Measurements from ENCODE around the gene AMT.

The AMT gene

GRCh38 chr3:49460956-49461355 lies 38.7 kb upstream of the AMT start:
- Histone ChIP-seq H3K9me3 (ENCODE audit: control insufficient read depth, insufficient read depth, low read length) (no peaks in the 10 kb centered on the region), H3K36me3 (ENCODE audit: control insufficient read depth, insufficient read depth, low read length) (no peaks in the 10 kb centered on the region), H3K27me3 (ENCODE audit: control insufficient read depth, insufficient read depth, low read length) (no peaks in the 10 kb centered on the region), H3K4me1 (ENCODE audit: control insufficient read depth, insufficient read depth, low read length) (peaks cover 20% of the 10 kb centered on the region), H3K27ac (ENCODE audit: low read length) (no peak overlapping the region), H3K4me3 (ENCODE audit: low read length) (no peak overlapping the region)
- WGBS (ENCODE audit: insufficient coverage, insufficient read length) = no CpG with 5 or more reads among the region's 4 CpGs
- no peak for DNase-seq (ENCODE audit: low read depth, low spot score)

DNA sequence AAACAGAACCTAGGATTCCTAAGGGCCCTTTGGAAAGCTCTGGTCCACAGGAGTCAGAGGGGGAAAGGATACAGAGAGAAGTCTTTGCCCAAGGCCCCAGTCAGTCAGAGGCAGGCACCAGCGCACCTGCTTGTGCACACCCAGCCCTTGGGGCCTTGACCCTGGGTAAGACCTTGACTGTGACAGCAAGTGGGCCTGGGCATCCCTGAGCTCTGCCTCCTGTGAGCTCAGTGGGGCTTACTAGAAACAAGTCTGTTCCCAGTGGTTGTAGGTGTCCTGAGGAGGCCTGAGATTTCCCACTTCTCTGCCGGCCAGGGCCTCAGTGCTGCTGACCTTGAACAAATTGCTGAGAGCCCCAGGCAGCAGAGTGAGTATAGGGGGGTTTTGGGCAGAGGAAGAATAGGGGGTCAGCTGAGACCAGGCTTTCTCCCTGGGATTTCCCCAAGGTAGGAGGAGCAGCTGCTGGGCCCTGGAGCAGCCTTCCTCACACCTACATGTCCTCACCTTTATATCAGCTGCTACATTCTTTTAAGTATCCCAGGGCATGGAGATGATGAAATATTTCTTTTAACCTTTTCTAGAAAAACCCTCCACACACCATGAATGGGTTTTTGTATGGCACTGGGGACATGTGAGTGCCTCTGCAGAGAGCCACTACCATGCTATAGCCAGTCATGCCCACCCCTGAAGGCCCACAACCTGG lies 38.1 kb upstream of the AMT start:
- no peak for DNase-seq (ENCODE audit: low read depth, low spot score)
- H3K4me3 ChIP-seq (ENCODE audit: low read length) = no peak overlapping the region
- no peaks in the 10 kb centered on the region for H3K27me3 ChIP-seq (ENCODE audit: control insufficient read depth, insufficient read depth, low read length)
- H3K9me3 ChIP-seq (ENCODE audit: control insufficient read depth, insufficient read depth, low read length) = no peaks in the 10 kb centered on the region
- peaks cover 20% of the 10 kb centered on the region for H3K4me1 ChIP-seq (ENCODE audit: control insufficient read depth, insufficient read depth, low read length)
- WGBS (ENCODE audit: insufficient coverage, insufficient read length) = no CpG with 5 or more reads among the region's 2 CpGs
- no peak overlapping the region for H3K27ac ChIP-seq (ENCODE audit: low read length)
- no peaks in the 10 kb centered on the region for H3K36me3 ChIP-seq (ENCODE audit: control insufficient read depth, insufficient read depth, low read length)

DNA sequence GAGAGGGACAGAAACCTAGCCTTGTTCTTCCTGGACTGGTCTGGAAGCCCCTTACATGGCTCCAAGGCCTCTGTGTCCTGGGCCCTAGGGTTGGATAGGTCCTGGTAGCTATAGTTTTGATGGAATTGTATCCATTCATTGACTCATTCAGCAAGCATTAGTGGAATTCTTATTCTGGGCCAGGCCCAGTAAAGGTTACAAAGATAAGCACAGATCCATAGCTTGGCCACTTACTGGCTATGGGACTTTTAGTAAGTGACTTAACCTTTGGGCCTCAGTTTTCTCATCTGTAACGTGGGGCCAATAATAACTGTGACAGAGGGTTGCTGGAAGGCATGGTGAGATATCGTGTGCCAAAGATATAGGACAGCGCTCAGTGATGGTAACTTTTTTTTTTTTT lies 34.2 kb upstream of the AMT start:
- no peak overlapping the region for H3K27ac ChIP-seq (ENCODE audit: low read length)
- DNase-seq (ENCODE audit: low read depth, low spot score) = no peak
- H3K27me3 ChIP-seq (ENCODE audit: control insufficient read depth, insufficient read depth, low read length) = no peaks in the 10 kb centered on the region
- H3K4me3 ChIP-seq (ENCODE audit: low read length) = no peak overlapping the region
- WGBS (ENCODE audit: insufficient coverage, insufficient read length) = no CpG with 5 or more reads among the region's 3 CpGs
- peaks cover 23% of the 10 kb centered on the region for H3K4me1 ChIP-seq (ENCODE audit: control insufficient read depth, insufficient read depth, low read length)
- no peaks in the 10 kb centered on the region for H3K9me3 ChIP-seq (ENCODE audit: control insufficient read depth, insufficient read depth, low read length)
- no peaks in the 10 kb centered on the region for H3K36me3 ChIP-seq (ENCODE audit: control insufficient read depth, insufficient read depth, low read length)

- Histone ChIP-seq H3K27me3 (ENCODE audit: control insufficient read depth, insufficient read depth, low read length) (no peaks in the 10 kb centered on the region), H3K4me3 (ENCODE audit: low read length) (no peak overlapping the region), H3K36me3 (ENCODE audit: control insufficient read depth, insufficient read depth, low read length) (no peaks in the 10 kb centered on the region), H3K9me3 (ENCODE audit: control insufficient read depth, insufficient read depth, low read length) (no peaks in the 10 kb centered on the region), H3K27ac (ENCODE audit: low read length) (no peak overlapping the region), H3K4me1 (ENCODE audit: control insufficient read depth, insufficient read depth, low read length) (peaks cover 16% of the 10 kb centered on the region)
- DNase-seq (ENCODE audit: low read depth, low spot score) = no peak
- no CpG with 5 or more reads among the region's 3 CpGs for WGBS (ENCODE audit: insufficient coverage, insufficient read length)
Measured at GRCh38 chr3:49454898-49455681, 32.8 kb upstream of the AMT start.

DNA sequence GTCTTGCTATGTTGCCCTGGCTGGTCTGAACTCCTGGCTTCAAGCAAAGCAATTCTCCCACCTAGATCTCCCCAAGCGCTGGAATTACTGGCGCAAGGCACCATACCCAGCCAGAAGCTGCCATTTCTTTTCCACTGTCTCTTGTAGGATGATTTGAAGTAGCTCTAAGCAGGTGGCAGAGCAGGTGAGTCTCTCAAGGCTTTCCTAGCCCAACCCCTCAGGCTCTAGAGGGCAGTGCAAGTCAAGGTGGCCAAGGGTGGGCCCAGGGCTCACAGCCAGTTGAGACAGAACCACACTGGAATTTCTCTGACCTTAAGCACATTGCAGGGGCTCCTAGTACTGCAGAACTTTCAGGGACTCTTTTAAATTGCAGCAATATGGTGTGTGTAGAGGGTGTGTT lies 32.2 kb upstream of the AMT start:
- H3K4me3 ChIP-seq (ENCODE audit: low read length) = no peak overlapping the region
- H3K4me1 ChIP-seq (ENCODE audit: control insufficient read depth, insufficient read depth, low read length) = peaks cover 13% of the 10 kb centered on the region
- WGBS (ENCODE audit: insufficient coverage, insufficient read length) = no CpG with 5 or more reads among the region's 2 CpGs
- no peaks in the 10 kb centered on the region for H3K9me3 ChIP-seq (ENCODE audit: control insufficient read depth, insufficient read depth, low read length)
- H3K27ac ChIP-seq (ENCODE audit: low read length) = no peak overlapping the region
- H3K36me3 ChIP-seq (ENCODE audit: control insufficient read depth, insufficient read depth, low read length) = no peaks in the 10 kb centered on the region
- H3K27me3 ChIP-seq (ENCODE audit: control insufficient read depth, insufficient read depth, low read length) = no peaks in the 10 kb centered on the region
- no peak for DNase-seq (ENCODE audit: low read depth, low spot score)

DNA sequence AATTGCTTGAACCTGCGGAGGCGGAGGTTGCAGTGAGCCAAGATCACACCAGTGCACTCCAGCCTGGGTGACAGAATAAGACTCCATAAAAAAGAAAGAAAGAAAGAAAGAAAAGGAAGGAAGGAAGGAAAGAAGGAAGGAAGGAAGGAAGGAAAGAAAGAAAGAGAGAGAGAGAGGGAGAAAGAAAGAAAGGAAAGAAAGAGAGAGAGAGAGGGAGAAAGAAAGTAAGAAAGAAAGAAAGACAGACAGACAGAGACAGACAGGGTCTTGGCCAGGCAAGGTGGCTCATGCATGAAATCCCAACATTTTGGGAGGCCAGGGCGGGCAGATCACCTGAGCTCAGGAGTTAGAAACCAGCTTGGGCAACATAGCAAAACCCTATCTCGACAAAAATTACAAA lies 31.3 kb upstream of the AMT start:
- no peaks in the 10 kb centered on the region for H3K9me3 ChIP-seq (ENCODE audit: control insufficient read depth, insufficient read depth, low read length)
- H3K4me3 ChIP-seq (ENCODE audit: low read length) = no peak overlapping the region
- WGBS (ENCODE audit: insufficient coverage, insufficient read length) = no CpG with 5 or more reads among the region's 4 CpGs
- H3K27me3 ChIP-seq (ENCODE audit: control insufficient read depth, insufficient read depth, low read length) = no peaks in the 10 kb centered on the region
- no peak overlapping the region for H3K27ac ChIP-seq (ENCODE audit: low read length)
- H3K36me3 ChIP-seq (ENCODE audit: control insufficient read depth, insufficient read depth, low read length) = no peaks in the 10 kb centered on the region
- H3K4me1 ChIP-seq (ENCODE audit: control insufficient read depth, insufficient read depth, low read length) = peaks cover 5% of the 10 kb centered on the region; the same call in 1 of the 2 replicates
- DNase-seq (ENCODE audit: low read depth, low spot score) = no peak

DNA sequence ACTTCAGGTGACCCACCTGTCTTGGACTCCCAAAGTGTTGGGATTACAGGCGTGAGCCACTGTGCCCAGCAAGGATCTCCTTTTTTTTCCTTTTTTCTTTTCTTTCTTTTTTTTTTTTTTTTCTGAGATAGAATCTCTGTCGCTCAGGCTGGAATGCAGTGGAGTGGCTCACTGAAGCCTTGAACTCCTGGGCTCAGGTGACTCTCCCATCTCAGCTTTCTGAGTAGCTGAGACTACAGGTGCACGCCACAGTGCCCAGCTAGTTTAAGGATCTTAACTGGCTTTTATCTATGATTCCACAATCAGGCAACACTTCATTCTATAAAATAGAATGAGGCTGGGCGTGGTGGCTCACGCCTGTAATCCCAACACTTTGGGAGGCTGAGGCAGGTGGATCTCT lies 23.1 kb upstream of the AMT start:
- no peaks in the 10 kb centered on the region for H3K27me3 ChIP-seq (ENCODE audit: control insufficient read depth, insufficient read depth, low read length)
- no peaks in the 10 kb centered on the region for H3K4me1 ChIP-seq (ENCODE audit: control insufficient read depth, insufficient read depth, low read length)
- no peaks in the 10 kb centered on the region for H3K36me3 ChIP-seq (ENCODE audit: control insufficient read depth, insufficient read depth, low read length)
- no peak for DNase-seq (ENCODE audit: low read depth, low spot score)
- H3K27ac ChIP-seq (ENCODE audit: low read length) = no peak overlapping the region
- WGBS (ENCODE audit: insufficient coverage, insufficient read length) = no CpG with 5 or more reads among the region's 5 CpGs
- no peak overlapping the region for H3K4me3 ChIP-seq (ENCODE audit: low read length)
- no peaks in the 10 kb centered on the region for H3K9me3 ChIP-seq (ENCODE audit: control insufficient read depth, insufficient read depth, low read length)

- Histone ChIP-seq H3K27me3 (ENCODE audit: control insufficient read depth, insufficient read depth, low read length) (no peaks in the 10 kb centered on the region), H3K4me1 (ENCODE audit: control insufficient read depth, insufficient read depth, low read length) (no peaks in the 10 kb centered on the region), H3K36me3 (ENCODE audit: control insufficient read depth, insufficient read depth, low read length) (no peaks in the 10 kb centered on the region), H3K27ac (ENCODE audit: low read length) (no peak overlapping the region), H3K4me3 (ENCODE audit: low read length) (no peak overlapping the region), H3K9me3 (ENCODE audit: control insufficient read depth, insufficient read depth, low read length) (no peaks in the 10 kb centered on the region)
- no peak for DNase-seq (ENCODE audit: low read depth, low spot score)
- no CpG with 5 or more reads among the region's 5 CpGs for WGBS (ENCODE audit: insufficient coverage, insufficient read length)
Measured at GRCh38 chr3:49434731-49435130, 12.5 kb upstream of the AMT start.

- DNase-seq (ENCODE audit: low read depth, low spot score) = no peak
- no peaks in the 10 kb centered on the region for H3K4me1 ChIP-seq (ENCODE audit: control insufficient read depth, insufficient read depth, low read length)
- no peaks in the 10 kb centered on the region for H3K36me3 ChIP-seq (ENCODE audit: control insufficient read depth, insufficient read depth, low read length)
- no peak overlapping the region for H3K27ac ChIP-seq (ENCODE audit: low read length)
- no CpG with 5 or more reads among the region's 9 CpGs for WGBS (ENCODE audit: insufficient coverage, insufficient read length)
- H3K4me3 ChIP-seq (ENCODE audit: low read length) = peak overlapping the region; percentile 62
- H3K9me3 ChIP-seq (ENCODE audit: control insufficient read depth, insufficient read depth, low read length) = no peaks in the 10 kb centered on the region
- H3K27me3 ChIP-seq (ENCODE audit: control insufficient read depth, insufficient read depth, low read length) = no peaks in the 10 kb centered on the region
Measured at GRCh38 chr3:49428752-49429080, 6.4 kb upstream of the AMT start.

GRCh38 chr3:49427586-49427985 lies 5.3 kb upstream of the AMT start:
- Histone ChIP-seq H3K27ac (ENCODE audit: low read length) (no peak overlapping the region), H3K36me3 (ENCODE audit: control insufficient read depth, insufficient read depth, low read length) (no peaks in the 10 kb centered on the region), H3K4me3 (ENCODE audit: low read length) (no peak overlapping the region), H3K4me1 (ENCODE audit: control insufficient read depth, insufficient read depth, low read length) (peaks cover 3% of the 10 kb centered on the region; the same call in 1 of the 2 replicates), H3K27me3 (ENCODE audit: control insufficient read depth, insufficient read depth, low read length) (no peaks in the 10 kb centered on the region), H3K9me3 (ENCODE audit: control insufficient read depth, insufficient read depth, low read length) (no peaks in the 10 kb centered on the region)
- DNase-seq (ENCODE audit: low read depth, low spot score) = no peak
- WGBS (ENCODE audit: insufficient coverage, insufficient read length) = no CpG with 5 or more reads among the region's 2 CpGs

- Histone ChIP-seq H3K27me3 (ENCODE audit: control insufficient read depth, insufficient read depth, low read length) (no peaks in the 10 kb centered on the region), H3K4me1 (ENCODE audit: control insufficient read depth, insufficient read depth, low read length) (peaks cover 3% of the 10 kb centered on the region; the same call in 1 of the 2 replicates), H3K4me3 (ENCODE audit: low read length) (no peak overlapping the region), H3K27ac (ENCODE audit: low read length) (no peak overlapping the region), H3K36me3 (ENCODE audit: control insufficient read depth, insufficient read depth, low read length) (no peaks in the 10 kb centered on the region), H3K9me3 (ENCODE audit: control insufficient read depth, insufficient read depth, low read length) (no peaks in the 10 kb centered on the region)
- no CpG with 5 or more reads among the region's 6 CpGs for WGBS (ENCODE audit: insufficient coverage, insufficient read length)
- DNase-seq (ENCODE audit: low read depth, low spot score) = no peak
Measured at GRCh38 chr3:49424816-49425215, 2.5 kb upstream of the AMT start.

All from iPS DF 6.9 (cell line).